NK-92 (cell line): ENCODE results near the gene CEP250.
A peak's percentile ranks its signal among the peaks of the same experiment; 100 is the strongest.
"Not testable (repeated sequence)": the region's sequence is repeated elsewhere in the genome, so short reads cannot be mapped to it uniquely, and the experiment has no call there.

Experiments used
- DNase-seq: peaks from one replicate; lab custom pipeline; 2025; ENCODE audit not compliant: unreplicated experiment; lab: John Stamatoyannopoulos, UW

CEP250 gene

DNA sequence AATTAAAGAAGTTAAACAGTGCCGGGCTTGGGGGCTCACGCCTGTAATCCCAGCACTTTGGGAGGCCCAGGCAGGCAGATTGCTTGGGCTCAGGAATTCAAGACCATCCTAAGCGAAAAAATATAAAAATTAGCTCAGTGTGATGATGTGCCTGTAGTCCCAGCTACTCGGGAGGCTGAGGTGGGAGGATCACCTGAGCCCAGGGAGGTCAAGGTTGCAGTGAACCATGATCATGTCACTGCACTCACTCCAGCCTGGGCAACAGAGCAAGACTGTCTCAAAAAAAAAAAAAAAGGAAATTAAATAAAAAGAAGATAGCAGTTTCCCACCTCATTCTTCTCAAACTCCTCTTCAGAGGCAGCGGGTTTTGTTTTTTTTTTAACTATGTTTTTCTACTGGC lies 62.4 kb downstream of the CEP250 start:
- DNase-seq = not testable (repeated sequence)

DNA sequence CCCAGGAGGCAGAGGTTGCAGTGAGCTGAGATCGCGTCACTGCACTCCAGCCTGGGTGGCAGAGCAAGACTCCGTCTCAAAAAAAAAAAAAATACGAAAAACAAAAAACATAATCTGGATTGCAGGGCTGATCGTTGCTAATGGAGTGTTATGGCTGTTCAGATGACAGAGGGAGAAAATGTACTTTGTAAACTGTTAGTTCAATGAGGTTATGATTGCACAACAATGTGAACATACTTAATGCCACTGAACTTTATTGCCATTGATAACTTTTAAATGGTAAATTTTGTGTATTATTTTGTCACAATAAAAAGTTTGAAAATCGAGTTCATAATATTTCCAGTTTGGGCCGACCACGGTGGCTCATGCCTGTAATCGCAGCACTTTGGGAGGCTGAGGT lies 63.6 kb downstream of the CEP250 start:
- DNase-seq = no peak

DNA sequence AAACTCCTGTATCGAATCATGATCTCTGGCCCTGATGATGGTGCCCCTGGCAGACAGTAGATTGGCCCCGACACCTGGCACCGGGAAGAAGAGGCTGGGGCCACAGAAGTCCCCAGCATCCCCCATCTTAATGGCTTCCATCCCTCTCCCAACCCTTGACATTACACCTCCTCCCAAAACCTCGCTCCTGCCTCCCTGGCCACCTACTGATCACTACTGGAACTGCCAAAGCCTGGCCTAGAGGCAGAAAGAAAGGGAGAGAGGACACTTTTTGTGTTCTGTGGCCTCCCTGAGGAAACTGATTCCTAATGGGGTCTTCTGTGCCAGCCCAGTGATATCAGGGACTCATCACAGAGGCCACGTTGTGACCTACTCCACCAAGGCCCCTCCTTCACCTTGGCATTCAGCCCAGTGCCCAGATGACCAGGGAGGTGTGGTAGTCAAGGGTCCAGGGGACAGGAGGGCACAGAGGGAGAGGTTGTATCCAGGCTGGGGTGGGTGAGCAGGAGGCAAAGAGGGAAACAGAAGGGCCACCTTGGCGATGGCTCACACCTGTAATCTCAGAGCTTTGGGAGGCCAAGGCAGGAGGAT lies 68.0 kb downstream of the CEP250 start:
- DNase-seq = no peak

DNA sequence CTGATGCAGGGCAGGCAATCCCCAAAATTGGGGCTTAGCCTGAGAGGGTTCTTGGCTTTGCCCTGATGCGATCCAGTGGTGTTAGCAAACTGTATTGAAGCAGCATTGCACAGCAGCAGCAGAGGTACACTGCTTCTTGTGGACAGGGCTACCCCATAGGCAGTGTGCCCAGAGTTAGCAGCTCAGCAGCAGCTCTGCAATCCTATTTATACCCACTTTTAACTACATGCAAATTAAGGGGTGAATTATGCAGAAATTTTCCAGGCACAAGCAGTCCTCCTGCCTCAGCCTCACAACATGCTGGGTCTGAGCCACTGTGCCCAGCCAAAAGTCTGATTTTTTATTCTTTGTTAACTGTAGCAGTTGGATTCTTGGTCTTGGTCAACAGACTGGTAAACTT lies 70.2 kb downstream of the CEP250 start:
- DNase-seq = no peak

DNA sequence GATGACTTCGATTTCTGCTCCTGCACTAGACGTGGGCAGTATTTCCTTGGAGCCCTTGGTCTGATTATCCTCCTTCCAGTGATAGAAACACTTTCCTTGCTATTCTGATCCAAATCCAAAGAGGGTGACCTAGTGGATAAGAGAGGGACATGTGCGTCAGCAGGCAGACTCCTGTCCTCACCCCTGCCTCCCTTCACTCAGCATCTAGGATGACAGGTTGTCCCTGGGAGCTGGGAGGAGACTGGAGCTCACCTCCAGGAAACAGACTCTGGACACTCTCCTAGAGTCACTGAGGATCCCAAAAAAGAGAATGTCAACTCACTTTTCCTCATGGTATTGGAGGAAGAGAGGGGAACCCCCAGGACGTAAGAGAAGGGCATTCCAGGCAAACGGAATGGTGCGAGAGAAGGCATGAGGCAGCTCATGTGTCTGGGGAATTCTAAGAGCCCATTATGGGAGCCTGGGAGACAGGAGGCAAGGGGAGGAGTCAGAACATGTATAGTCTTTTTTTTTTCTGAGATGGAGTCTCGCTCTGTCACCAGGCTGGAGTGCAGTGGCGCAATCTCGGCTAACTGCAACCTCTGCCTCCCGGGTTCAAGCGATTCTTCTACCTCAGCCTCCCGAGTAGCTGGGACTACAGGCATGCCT lies 71.8 kb downstream of the CEP250 start:
- DNase-seq = no peak

DNA sequence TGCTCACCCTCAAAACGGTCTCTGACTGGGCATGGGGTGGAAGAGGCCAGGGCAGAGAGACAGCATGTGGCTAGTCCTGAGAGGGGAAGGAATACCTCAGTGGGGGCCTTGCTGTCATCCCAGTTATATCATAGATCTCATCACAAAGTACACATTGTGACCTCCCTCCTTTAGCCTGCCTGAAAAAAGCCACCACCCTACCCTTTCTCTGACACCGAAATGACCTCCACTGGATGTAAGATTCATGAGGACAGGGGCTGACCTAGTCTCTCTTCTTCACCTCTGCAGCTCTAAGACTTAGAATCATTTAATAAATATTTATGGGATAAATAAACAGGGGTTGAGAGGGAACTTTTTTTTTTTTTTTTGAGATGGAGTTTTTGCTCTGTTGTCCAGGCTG lies 74.2 kb downstream of the CEP250 start, which contains the start of gene C20orf173:
C20orf173 (minus strand) TSS at position 101 of the 400 bp plus-strand sequence. CDS start 279 bp downstream, outside the sequence.
- no peak for DNase-seq

DNA sequence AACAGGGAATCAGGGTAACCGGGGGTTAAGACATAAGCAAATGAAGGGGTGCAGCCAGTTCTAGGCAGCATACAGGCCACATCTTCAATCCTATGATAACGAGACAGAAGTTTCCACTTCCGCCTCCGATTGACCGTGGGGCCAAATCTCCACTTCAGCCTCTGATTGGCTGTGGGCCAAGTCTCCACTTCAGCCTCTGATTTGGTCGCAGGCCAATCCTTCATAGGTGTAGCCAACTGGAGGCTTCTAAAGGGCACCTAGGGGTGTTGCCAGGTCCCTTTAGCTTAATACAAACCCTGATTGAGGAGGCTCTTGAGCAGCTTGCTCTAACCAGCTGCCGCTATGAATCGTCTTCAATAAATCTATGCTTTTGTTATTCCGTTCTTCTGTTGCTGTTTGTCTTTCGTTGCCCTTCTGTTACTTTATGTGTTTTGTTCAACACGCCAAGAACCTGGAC lies 84.4 kb downstream of the CEP250 start:
- DNase-seq = no peak

DNA sequence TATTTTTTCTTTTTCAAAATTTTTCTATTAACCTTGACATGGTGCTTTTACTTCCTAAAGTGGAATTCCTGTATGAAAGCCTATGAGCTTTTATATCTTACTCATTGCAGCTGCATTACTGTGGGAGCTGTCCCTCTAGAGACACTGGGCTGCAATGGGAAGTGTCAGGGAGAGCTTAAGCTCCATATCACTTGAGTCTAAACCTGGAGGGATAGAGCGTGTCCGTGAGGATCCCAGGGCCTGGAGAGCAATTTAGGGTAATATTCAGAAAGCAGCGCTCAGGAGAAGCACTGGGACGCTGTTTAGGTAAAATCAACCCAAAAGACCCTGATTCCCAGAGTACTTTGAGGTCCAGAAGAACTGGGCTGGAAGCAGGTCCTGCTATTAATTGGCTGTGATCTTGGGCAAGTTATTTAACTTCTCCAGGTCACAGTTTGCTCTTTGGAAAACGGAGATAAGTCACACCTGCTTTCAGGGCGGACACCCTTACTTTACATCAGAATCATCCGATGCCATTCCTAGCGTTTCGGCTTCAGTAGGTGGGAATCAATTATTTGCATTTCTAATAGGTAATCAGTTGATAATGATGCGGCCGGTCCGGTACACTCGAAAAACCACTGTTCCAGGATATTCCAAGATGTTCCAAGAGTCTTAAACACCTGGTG lies 85.9 kb downstream of the CEP250 start:
- no peak for DNase-seq

DNA sequence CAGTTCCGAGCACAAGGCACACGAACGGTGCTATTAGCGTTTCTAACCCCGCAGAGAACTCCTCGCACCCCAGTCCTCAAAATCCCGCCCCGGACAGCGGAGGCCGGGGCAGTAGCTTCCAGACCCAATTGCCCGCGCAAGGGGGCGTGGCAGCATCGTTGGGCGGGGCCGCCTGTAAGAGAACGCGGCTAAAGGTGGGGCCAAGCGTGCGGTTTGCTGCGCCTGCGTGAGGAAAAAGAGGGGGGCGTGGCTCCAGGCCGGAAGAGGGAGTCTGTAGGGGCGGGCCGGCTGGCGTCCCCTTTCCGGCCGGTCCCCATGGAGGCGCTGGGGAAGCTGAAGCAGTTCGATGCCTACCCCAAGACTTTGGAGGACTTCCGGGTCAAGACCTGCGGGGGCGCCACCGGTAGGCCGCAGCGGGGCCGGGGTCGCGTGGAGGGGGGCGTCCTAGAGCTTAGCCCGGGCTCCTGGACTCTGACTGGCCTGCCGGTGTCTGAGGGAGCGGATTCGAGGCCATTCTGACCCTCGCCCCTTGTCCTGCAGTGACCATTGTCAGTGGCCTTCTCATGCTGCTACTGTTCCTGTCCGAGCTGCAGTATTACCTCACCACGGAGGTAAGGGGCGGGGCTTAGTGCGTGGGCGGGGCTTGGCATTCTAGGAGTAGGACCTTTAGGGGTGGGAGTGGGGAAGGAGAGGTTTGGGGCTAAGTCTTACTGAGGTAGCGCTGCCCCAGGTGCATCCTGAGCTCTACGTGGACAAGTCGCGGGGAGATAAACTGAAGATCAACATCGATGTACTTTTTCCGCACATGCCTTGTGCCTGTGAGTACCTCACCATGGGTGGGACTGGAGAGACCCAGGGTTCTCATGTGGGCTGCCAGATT lies 86.6 kb downstream of the CEP250 start, which contains the start of gene ERGIC3:
ERGIC3 (plus strand) TSS at position 296 of the 880 bp plus-strand sequence; CDS start at position 316, 20 bp downstream.
- DNase-seq = peak; percentile 70

DNA sequence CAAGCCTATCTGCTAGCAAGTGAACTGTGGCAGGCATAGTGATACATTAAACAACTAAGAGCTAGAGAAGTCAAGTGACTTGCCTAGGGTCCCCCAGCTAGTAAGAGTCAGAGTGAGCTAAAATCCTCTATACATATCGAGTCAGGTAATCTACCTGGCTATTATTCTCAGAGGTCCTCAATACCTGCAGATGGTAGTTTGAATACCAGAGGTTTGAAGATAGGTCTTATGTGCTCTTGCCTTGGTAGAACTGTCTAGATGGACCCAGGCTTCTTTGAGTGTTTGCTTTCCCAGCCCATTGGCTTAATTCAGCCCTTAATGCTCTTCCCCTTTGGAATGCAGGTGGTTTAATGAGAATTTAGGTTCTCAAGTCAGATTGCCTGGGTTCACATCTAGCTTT lies 87.6 kb downstream of the CEP250 start:
- DNase-seq = no peak

DNA sequence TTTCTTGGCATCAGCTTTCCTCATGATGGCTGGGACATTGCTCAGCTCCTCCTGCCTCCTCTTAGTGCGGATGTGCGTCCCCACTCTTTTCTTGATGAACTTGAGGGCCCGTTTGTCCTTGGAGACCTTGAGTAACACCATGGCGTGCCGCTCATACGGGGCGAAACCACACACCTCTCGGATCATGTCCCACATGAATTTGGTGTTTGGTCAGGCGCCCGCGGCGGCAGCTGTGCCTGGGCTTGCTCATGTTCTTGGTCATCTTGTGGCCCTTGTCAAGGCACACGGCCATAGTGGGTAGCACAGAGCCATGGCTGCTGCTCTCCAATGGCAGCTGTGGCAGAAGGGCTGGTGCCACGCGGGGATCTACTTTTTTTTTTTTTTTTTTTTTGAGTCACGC lies 89.0 kb downstream of the CEP250 start:
- no peak for DNase-seq

DNA sequence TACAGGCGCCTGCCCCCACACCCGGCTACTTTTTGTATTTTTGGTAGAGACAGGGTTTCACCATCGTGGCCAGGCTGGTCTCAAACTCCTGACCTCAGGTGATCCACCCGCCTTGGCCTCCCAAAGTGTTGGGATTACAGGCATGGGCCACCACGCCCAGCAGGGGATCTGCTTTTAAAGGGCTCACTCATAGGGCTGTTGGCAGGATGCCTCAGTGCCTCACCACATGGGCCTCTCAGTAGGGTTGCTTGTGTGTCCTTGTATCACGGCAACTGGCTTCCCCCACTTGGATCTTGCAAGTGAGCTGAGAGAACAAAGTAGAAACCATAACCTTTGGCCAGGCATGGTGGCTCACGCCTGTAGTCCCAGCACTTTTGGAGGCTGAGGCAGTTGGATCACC lies 89.5 kb downstream of the CEP250 start:
- not testable (repeated sequence) for DNase-seq

DNA sequence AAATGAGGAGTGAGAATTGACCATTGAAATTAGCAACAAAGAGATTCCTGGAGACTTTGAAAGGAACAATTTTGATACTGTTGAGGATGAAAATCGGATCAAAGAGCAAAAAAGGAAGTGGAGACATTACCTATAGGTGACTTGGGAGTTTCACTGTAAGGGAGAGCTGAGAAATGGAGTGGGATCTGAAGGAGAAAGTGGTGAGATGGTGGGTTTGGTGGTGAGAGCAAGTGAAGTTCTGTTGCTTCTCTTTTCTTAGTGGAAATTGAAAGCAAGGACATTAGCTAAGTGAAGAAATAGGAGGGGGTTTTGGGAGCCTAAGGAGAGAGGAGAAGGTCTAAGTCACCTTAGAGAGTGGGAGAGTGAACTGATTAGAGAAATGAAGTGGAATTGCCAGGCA lies 90.7 kb downstream of the CEP250 start:
- no peak for DNase-seq

DNA sequence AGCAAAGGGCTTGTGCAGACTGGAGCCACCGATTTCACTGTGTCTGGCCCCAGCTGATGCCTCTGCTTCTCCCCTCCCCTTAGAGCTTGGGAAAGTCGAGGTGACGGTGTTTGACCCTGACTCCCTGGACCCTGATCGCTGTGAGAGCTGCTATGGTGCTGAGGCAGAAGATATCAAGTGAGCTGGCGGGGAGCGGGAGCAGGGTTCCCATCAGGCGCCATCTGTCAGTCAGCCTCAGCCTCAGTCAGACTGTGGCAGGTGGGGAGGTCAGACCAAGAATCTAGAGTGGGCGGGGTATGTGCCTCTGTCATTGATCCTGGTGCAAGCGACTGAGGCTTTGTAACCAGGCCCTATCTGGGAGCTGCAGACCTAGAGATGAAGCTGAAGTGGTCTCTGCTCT lies 91.9 kb downstream of the CEP250 start:
- no peak for DNase-seq

DNA sequence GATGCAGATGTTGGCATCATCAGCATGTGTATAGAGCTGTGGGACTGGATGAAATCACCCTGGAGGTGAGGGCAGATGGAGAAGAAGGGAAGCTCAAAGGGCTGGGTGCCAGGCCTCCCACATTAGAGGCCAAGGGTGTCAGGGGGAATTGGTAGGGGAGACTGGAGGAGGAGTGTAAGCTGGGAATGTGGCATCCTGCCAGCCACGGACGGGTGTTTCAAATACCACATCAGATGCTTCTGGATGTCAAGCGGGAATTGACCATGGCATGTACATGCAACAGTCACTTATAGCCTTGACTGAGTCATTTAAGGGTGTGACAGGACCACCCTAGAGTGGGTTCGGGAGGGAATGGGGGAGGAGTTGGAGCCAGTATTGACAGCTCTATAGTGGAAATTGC lies 96.1 kb downstream of the CEP250 start:
- no peak for DNase-seq

DNA sequence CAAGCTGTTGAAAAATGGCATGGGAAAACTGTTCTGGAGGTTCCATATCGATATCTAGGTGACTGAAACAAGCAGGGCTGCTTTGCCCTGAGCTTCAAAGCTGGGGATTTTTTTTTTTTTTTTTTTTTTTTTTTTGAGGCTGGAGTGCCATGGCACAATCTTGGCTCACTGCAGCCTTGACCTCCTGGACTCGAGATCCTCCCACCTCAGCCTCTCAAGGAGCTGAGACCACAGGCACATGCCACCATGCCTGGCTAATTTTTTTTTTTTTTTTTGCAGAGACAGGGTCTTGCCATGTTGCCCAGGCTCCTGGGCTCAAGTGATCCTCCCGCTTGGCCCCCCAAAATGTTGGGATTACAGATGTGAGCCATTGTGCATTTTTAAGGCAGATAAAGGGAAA lies 97.5 kb downstream of the CEP250 start:
- no peak for DNase-seq

DNA sequence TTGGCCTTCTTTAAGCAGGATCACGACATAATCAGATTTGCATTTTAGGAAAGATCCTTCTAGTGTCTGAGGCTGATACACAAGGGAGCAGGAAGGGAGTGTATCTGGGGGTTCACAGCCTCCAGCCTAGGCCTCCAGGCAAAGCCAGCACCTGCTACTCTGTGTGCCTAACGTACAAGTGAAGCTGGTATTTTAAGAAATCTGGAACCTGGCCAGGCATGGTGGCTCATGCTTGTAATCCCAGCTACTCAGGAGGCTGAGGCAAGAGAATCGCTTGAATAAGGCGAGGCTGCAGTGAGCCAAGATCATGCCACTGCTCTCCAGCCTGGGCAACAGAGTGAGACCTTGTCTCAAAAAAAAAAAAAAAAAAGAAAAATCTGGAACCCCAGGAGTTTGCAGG lies 100.1 kb downstream of the CEP250 start:
- not testable (repeated sequence) for DNase-seq

DNA sequence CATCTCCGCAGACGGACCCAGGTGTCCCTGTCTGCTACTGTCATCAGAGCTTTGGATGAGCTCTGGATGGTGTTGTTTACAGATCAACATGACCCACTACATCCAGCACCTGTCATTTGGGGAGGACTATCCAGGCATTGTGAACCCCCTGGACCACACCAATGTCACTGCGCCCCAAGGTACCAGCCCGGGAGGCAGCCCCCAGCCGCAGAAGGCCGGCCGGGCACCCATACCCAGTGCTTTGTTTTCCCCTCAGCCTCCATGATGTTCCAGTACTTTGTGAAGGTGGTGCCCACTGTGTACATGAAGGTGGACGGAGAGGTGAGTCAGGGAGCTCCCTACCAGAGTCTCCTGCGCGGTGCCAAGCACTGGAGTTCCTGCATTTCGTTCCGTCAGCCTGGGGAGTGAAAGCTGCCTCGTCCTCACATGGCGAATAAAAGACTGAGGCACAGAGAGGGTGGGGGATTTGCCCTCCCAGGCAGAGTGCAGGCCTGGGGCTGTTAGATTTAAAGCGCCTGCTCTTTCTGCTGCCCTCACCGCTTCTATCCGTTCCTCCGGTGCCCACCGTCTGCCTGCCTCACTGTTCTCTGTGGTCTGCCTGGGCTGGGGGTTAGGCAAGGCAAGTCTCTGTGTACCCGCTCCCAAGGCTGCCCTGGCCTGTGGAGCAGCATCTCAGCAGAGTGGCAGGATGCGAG lies 100.7 kb downstream of the CEP250 start:
- no peak for DNase-seq

DNA sequence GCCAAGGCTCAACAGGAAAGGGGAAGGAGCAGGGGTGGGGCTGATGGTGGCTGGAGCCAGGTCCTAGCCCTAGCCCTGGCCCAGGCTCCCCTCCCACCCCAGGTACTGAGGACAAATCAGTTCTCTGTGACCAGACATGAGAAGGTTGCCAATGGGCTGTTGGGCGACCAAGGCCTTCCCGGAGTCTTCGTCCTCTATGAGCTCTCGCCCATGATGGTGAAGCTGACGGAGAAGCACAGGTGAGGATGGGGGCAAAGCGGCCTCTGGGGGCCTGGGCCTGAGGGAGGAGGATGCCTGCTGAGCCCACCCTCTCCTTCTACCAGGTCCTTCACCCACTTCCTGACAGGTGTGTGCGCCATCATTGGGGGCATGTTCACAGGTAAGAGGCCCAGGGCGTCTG lies 101.5 kb downstream of the CEP250 start:
- DNase-seq = no peak

DNA sequence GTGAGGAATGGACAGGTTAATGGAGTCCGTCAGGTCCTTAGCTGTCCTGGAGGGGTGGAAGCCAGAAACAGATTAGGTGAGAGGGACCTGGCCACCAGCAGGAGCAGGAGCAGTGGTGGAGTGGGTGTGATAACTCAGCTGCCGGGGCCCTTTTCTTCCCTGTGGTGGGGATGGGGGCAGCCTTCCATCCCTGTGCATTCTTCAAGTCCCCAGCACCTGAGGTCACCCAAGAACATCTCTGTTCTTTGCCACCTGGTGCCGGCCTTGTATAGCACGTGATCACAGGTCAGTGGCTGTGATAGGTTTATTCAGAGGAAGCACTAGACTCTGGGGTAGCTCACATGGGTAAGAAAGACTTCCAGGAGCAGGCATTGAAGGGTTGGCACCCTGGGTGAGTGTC lies 103.1 kb downstream of the CEP250 start:
- no peak for DNase-seq
